Cardiac muscle cell (in vitro differentiated cells and primary cell): Measurements from ENCODE around the gene ARHGAP30. TPM values are rescaled to one million over a fixed set of nuclear protein-coding genes. Genes with fewer than 3 reads are reported as not detected.

Source experiments
- DNase-seq, 2 donors: peaks; one replicate each; pipeline versions ENCODE4 v3.0.0 to v3.0.0-alpha.2; 2010 to 2017; ENCODE audit warnings: low read depth in 1 of 2, low spot score in 1 of 2
- H3K27ac ChIP-seq: fragments of 200-600 bp; sonication (generic); 2 replicates; pipeline ENCODE4 v1.5.1; 2016
- H3K27me3 ChIP-seq: fragments of 200-600 bp; sonication (generic); 2 replicates; pipeline ENCODE4 v1.6.0; 2016; ENCODE audit warnings: control low read depth
- H3K36me3 ChIP-seq: fragments of 200-600 bp; sonication (generic); 2 replicates; pipeline ENCODE4 v1.5.1; 2016; ENCODE audit warnings: control low read depth
- H3K4me1 ChIP-seq: fragments of 200-600 bp; sonication (generic); 2 replicates; pipeline ENCODE4 v1.8.1; 2017; ENCODE audit warnings: low read depth, mild to moderate bottlenecking, mixed run types
- H3K4me3 ChIP-seq: fragments of 200-600 bp; sonication (generic); 2 replicates; pipeline ENCODE4 v1.5.1; 2016; ENCODE audit warnings: mild to moderate bottlenecking
- H3K9me3 ChIP-seq: fragments of 200-600 bp; sonication (generic); 2 replicates; pipeline ENCODE4 v1.5.1; 2017; ENCODE audit warnings: low read depth, mild to moderate bottlenecking, control low read depth
- CTCF ChIP-seq: IDR thresholded peaks from 2 replicates; pipeline ENCODE4 v1.5.1; 2012; ENCODE audit warnings: low read depth, mild to moderate bottlenecking, low read length
- polyA plus RNA-seq: library from polyadenylated mRNA; unstranded; fragments of >200 nt; fragmentation: Nextera tagmentation; extraction: Ambion mirVana; gene quantifications from 2 replicates; pipeline ENCODE4 v1.2.1, GENCODE V29; 2016
- total RNA-seq: library from RNA; depleted of rRNA; stranded (reverse); fragments of >200 nt; gene quantifications from 2 replicates; pipeline ENCODE4 v1.2.3, GENCODE V29; 2016

ARHGAP30 gene
- total and polyA plus RNA-seq, 2 experiments from 2014 or later, result 1.9 TPM; not detected in 1

- DNase-seq, result no peak
- no peak for TF ChIP-seq CTCF
- H3K4me1 ChIP-seq, result no peaks in the 10 kb centered on the region
- H3K27me3 ChIP-seq, result no peaks in the 10 kb centered on the region
- no peak overlapping the region for H3K27ac ChIP-seq
- H3K36me3 ChIP-seq, result no peaks in the 10 kb centered on the region
- H3K9me3 ChIP-seq, result no peaks in the 10 kb centered on the region
- no peak overlapping the region for H3K4me3 ChIP-seq
Observed at GRCh38 chr1:161073474-161074121, 3.9 kb upstream of the ARHGAP30 start.

- Histone ChIP-seq H3K4me1 (no peaks in the 10 kb centered on the region), H3K4me3 (no peak overlapping the region), H3K9me3 (no peaks in the 10 kb centered on the region), H3K27me3 (no peaks in the 10 kb centered on the region), H3K36me3 (no peaks in the 10 kb centered on the region), H3K27ac (no peak overlapping the region)
- no peak for TF ChIP-seq CTCF
- no peak for DNase-seq
Observed at GRCh38 chr1:161072751-161073449, 3.2 kb upstream of the ARHGAP30 start.

- H3K4me3 ChIP-seq, result no peak overlapping the region
- peak; percentile 65 to 76 for DNase-seq
- no peaks in the 10 kb centered on the region for H3K4me1 ChIP-seq
- H3K27ac ChIP-seq, result no peak overlapping the region
- H3K36me3 ChIP-seq, result no peaks in the 10 kb centered on the region
- peak; percentile 66 for TF ChIP-seq CTCF
- no peaks in the 10 kb centered on the region for H3K27me3 ChIP-seq
- no peaks in the 10 kb centered on the region for H3K9me3 ChIP-seq
Observed at GRCh38 chr1:161071886-161072371, 2.2 kb upstream of the ARHGAP30 start.

GRCh38 chr1:161070761-161071160, 1.1 kb upstream of the ARHGAP30 start:
- no peaks in the 10 kb centered on the region for H3K9me3 ChIP-seq
- no peaks in the 10 kb centered on the region for H3K4me1 ChIP-seq
- no peak for TF ChIP-seq CTCF
- no peaks in the 10 kb centered on the region for H3K36me3 ChIP-seq
- H3K27me3 ChIP-seq, result no peaks in the 10 kb centered on the region
- H3K4me3 ChIP-seq, result no peak overlapping the region
- DNase-seq, result no peak
- no peak overlapping the region for H3K27ac ChIP-seq

GRCh38 chr1:161069241-161069640, 450 bp downstream of the ARHGAP30 start:
- Histone ChIP-seq H3K4me3 (no peak overlapping the region), H3K27me3 (no peaks in the 10 kb centered on the region), H3K4me1 (no peaks in the 10 kb centered on the region), H3K36me3 (no peaks in the 10 kb centered on the region), H3K9me3 (no peaks in the 10 kb centered on the region), H3K27ac (no peak overlapping the region)
- DNase-seq, result no peak
- TF ChIP-seq CTCF, result no peak
